Thymus (tissue), 11 donors: ENCODE measurements around the gene OR6N1. TPM values are rescaled to one million over a fixed set of nuclear protein-coding genes. Genes with fewer than 3 reads are reported as not detected.

Experiments
- DNase-seq, 9 donors: peaks; one replicate each; pipeline ENCODE4 v3.0.0-alpha.2; 2013; ENCODE audit warnings: low spot score in 9 of 9, low read depth in 6 of 9, missing footprints in 1 of 9
- H3K27ac ChIP-seq, 2 donors: one replicate each; pipeline ENCODE4 v1.5.1; 2013; ENCODE audit warnings: control low read depth in 1 of 2, low read depth in 1 of 2, low read length in 1 of 2, mild to moderate bottlenecking in 1 of 2, moderate library complexity in 1 of 2
- H3K27me3 ChIP-seq, 2 donors: one replicate each; pipeline ENCODE4 v1.5.1; 2013; ENCODE audit warnings: low read length in 1 of 2; ENCODE audit not compliant: control insufficient read depth in 2 of 2, insufficient read depth in 1 of 2
- H3K36me3 ChIP-seq, 2 donors: one replicate each; pipeline ENCODE4 v1.5.1; 2013; ENCODE audit warnings: low read length in 1 of 2, mild to moderate bottlenecking in 1 of 2, moderate library complexity in 1 of 2; ENCODE audit not compliant: control insufficient read depth in 2 of 2, insufficient read depth in 2 of 2
- H3K4me1 ChIP-seq, 2 donors: one replicate each; pipeline ENCODE4 v1.5.1; 2013; ENCODE audit warnings: low read length in 2 of 2; ENCODE audit not compliant: control insufficient read depth in 2 of 2, insufficient read depth in 2 of 2
- H3K4me3 ChIP-seq, 2 donors: one replicate each; pipeline ENCODE4 v1.5.1; 2013; ENCODE audit warnings: low read length in 2 of 2, control low read depth in 1 of 2, mild to moderate bottlenecking in 1 of 2
- H3K9me3 ChIP-seq, 2 donors: one replicate each; pipeline ENCODE4 v1.5.1; 2013; ENCODE audit warnings: low read length in 1 of 2, mild to moderate bottlenecking in 1 of 2; ENCODE audit not compliant: control insufficient read depth in 2 of 2, insufficient read depth in 1 of 2
- WGBS: extraction: QIAGEN DNeasy Blood & Tissue Kit; methylation state at CpG from one replicate; pipeline ENCODE4 v1.1.7; 2013; 5-methylcytosine and 5-hydroxymethylcytosine counted together
- polyA plus RNA-seq: library from polyadenylated mRNA; stranded (reverse); fragments of 200-250 nt; gene quantifications from one replicate; pipeline ENCODE4 v1.2.3, GENCODE V29; 2013
- total RNA-seq: library from RNA; stranded (reverse); fragments of 120-200 nt; gene quantifications from one replicate; pipeline ENCODE4 v1.2.4, GENCODE V29; 2013
- donor health status: healthy.

The OR6N1 gene
- total and polyA plus RNA-seq, 2 donors, result not detected

DNA sequence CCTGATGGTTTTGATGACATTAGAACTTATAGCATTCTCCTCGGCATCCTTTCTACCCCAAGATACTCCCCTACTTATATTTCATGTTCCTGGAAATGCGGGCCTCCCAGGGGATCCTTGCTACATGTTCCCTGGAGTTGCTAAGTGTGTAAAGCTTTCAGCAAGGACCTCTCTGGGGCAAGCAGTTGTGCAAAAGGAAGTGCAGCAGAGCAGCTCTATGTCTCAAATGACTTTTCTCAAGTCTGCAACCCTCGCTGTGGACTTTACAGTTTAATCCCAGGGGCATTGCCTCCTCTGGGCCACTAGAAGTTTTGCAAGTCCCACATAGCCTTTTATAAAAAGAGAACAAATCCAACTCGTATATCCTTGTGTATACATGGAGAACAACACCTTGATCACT lies 38.3 kb upstream of the OR6N1 start:
- Histone ChIP-seq H3K9me3 (no peaks in the 10 kb centered on the region), H3K27me3 (no peaks in the 10 kb centered on the region), H3K4me3 (no peak overlapping the region), H3K36me3 (no peaks in the 10 kb centered on the region), H3K27ac (no peak overlapping the region), H3K4me1 (no peaks in the 10 kb centered on the region)
- DNase-seq, result no peak
- WGBS, result 92% methylated on average over 4 of the region's 4 CpGs

DNA sequence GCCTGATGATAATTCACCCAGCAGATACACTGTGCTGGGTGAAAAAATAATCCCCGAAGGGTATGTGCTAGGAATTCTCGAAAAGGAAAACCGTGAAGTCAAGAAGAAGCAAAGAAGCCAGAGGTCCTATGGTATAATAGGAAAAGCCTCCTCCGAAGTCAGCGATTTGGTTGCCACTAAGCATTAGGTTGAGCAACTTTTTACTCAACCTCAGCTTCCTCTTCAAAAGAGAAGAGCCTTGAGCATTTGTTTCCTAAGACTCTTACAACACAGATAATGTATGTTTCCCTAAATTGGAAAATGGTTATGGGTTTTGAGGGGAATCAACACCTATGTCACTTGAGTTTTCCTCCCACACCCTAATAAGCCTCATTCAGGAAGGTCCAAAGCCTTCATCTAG lies 37.9 kb upstream of the OR6N1 start:
- no peak overlapping the region for H3K27ac ChIP-seq
- WGBS, result 89% methylated on average over 5 of the region's 5 CpGs

DNA sequence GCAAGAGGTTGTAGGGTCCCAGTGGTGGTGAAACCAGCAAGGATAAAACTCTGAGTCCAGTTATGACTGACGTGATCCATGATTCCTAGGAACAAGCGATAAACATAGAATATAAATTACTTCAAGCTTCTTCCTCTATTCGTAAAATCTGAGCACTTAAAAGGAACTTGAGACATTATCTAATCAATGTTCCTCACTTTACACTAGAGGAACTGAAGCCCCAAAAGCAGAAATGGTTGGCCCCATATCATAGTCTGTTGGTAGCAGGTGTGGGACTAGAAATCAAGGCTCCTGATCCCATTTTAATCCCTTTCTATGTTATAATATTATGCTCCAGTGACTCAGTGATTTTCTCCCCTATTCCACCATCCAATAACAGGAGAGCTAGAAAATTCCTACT lies 37.3 kb upstream of the OR6N1 start:
- WGBS, result 92% methylated on average over 3 of the region's 3 CpGs
- no peak overlapping the region for H3K4me3 ChIP-seq
- no peaks in the 10 kb centered on the region for H3K4me1 ChIP-seq
- H3K36me3 ChIP-seq, result no peaks in the 10 kb centered on the region
- H3K9me3 ChIP-seq, result no peaks in the 10 kb centered on the region
- no peaks in the 10 kb centered on the region for H3K27me3 ChIP-seq
- no peak overlapping the region for H3K27ac ChIP-seq
- DNase-seq, result no peak

More for the DNA sequence above, 37.9 kb upstream of the OR6N1 start:
- no peaks in the 10 kb centered on the region for H3K27me3 ChIP-seq
- no peaks in the 10 kb centered on the region for H3K36me3 ChIP-seq
- no peaks in the 10 kb centered on the region for H3K4me1 ChIP-seq
- no peak for DNase-seq
- no peaks in the 10 kb centered on the region for H3K9me3 ChIP-seq
- no peak overlapping the region for H3K4me3 ChIP-seq

- Histone ChIP-seq H3K9me3 (no peaks in the 10 kb centered on the region), H3K4me3 (no peak overlapping the region), H3K36me3 (no peaks in the 10 kb centered on the region), H3K27ac (no peak overlapping the region), H3K4me1 (no peaks in the 10 kb centered on the region), H3K27me3 (no peaks in the 10 kb centered on the region)
- no peak for DNase-seq
- WGBS, result 97% methylated on average over 6 of the region's 6 CpGs
Observed at GRCh38 chr1:158806916-158807536, 35.0 kb upstream of the OR6N1 start.

- DNase-seq, result no peak
- H3K27me3 ChIP-seq, result no peaks in the 10 kb centered on the region
- no peak overlapping the region for H3K4me3 ChIP-seq
- no peak overlapping the region for H3K27ac ChIP-seq
- no peaks in the 10 kb centered on the region for H3K9me3 ChIP-seq
- H3K4me1 ChIP-seq, result no peaks in the 10 kb centered on the region
- WGBS, result 99% methylated on average over 1 of the region's 1 CpG
- H3K36me3 ChIP-seq, result no peaks in the 10 kb centered on the region
Observed at GRCh38 chr1:158803678-158804077, 31.7 kb upstream of the OR6N1 start.

DNA sequence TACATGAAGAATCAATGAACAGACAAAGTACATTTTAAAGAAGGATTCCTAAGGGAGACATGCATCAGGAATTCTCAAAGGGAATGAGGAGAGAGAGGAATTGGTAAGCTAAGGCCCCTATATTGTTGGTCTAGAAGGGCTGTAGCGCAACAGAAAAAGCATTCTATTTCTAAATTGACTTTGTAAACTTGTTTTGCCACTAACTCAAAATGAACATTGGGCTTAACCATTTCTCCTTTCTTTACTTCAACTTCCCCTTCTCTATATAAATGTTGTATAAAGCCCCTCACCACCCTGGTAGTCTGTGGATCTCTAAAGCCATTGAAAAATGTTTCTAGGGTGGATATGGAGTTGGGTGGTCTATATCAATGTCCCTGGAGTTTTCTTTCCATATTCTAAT lies 29.4 kb upstream of the OR6N1 start:
- Histone ChIP-seq H3K27me3 (no peaks in the 10 kb centered on the region), H3K4me1 (no peaks in the 10 kb centered on the region), H3K36me3 (no peaks in the 10 kb centered on the region), H3K4me3 (no peak overlapping the region), H3K27ac (no peak overlapping the region), H3K9me3 (no peaks in the 10 kb centered on the region)
- 97% methylated on average over 1 of the region's 1 CpG for WGBS
- DNase-seq, result no peak

GRCh38 chr1:158800526-158800925 lies 28.5 kb upstream of the OR6N1 start:
- Histone ChIP-seq H3K4me1 (no peaks in the 10 kb centered on the region), H3K27ac (no peak overlapping the region), H3K4me3 (no peak overlapping the region), H3K36me3 (no peaks in the 10 kb centered on the region), H3K9me3 (no peaks in the 10 kb centered on the region), H3K27me3 (no peaks in the 10 kb centered on the region)
- DNase-seq, result no peak
- WGBS, result 94% methylated on average over 2 of the region's 2 CpGs

DNA sequence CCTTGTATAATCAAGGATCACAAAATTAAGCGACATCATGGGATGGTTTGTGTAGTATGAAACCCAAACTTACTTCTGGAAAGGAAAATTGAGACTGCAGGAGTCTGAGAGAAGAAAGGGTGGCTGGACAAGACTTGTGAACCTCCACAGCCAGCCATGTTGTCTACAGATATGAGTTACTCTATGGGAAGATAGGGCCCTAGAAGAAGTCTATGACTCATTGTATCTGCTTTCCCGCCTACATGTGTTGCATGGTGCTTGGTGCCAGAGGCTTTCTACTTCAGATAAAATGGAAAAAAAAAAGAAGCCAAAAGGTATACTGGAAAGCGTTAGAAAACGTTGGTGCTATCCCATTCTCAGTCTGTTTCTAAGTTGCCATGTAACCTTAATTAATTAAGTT lies 27.7 kb upstream of the OR6N1 start:
- Histone ChIP-seq H3K9me3 (no peaks in the 10 kb centered on the region), H3K27ac (no peak overlapping the region), H3K4me1 (no peaks in the 10 kb centered on the region)

DNA sequence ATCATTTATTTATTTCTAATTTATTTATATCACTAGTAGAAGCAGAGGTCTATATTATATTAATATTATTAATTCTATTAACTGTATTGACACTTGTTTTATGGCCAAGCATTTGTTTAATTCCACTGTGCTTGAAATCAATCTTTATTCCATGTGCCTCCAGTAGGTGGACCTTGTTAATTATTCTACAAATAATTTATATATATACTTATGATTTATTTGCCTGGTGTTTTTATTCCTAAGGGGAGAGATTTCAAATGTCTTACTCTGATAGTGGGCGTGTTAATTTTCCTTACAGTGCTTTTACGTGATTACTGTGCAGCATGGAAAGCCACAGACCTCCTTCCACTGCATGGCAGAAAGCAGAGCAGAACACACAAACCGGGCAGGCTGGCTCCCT lies 26.5 kb upstream of the OR6N1 start:
- H3K27ac ChIP-seq, result no peak overlapping the region
- H3K4me1 ChIP-seq, result no peaks in the 10 kb centered on the region
- WGBS, result 95% methylated on average over 3 of the region's 3 CpGs
- no peaks in the 10 kb centered on the region for H3K27me3 ChIP-seq
- H3K4me3 ChIP-seq, result no peak overlapping the region
- H3K36me3 ChIP-seq, result no peaks in the 10 kb centered on the region
- no peak for DNase-seq
- H3K9me3 ChIP-seq, result no peaks in the 10 kb centered on the region

More for the DNA sequence above, 27.7 kb upstream of the OR6N1 start:
- DNase-seq, result no peak
- Histone ChIP-seq H3K4me3 (no peak overlapping the region), H3K27me3 (no peaks in the 10 kb centered on the region), H3K36me3 (no peaks in the 10 kb centered on the region)
- 94% methylated on average over 4 of the region's 4 CpGs for WGBS

DNA sequence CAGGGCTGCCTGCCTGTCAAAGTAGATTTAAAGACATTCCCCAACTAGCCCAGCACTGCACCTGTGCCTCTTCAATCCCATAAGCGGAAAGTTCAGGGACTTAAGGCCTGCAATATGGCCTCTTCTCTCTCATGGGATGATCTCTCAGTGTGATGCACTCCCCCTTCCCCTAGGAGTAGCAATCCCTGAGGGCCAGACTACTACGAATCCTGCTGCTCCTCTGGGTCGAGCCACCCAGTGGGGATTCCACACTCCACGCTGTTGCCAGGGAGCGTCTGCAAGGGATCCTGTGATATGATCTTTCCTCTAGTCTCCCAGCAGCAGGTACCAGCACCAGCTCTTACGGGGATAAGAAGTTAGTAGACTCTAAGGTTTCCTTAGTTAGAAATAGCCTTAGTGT lies 22.3 kb upstream of the OR6N1 start:
- no peak for DNase-seq
- Histone ChIP-seq H3K9me3 (no peaks in the 10 kb centered on the region), H3K27me3 (no peaks in the 10 kb centered on the region), H3K4me3 (no peak overlapping the region), H3K36me3 (no peaks in the 10 kb centered on the region), H3K4me1 (no peaks in the 10 kb centered on the region), H3K27ac (no peak overlapping the region)
- WGBS, result 88% methylated on average over 6 of the region's 6 CpGs
